ENCODE measurements around the gene EVX2.

- TF ChIP-seq CTCF (IDR thresholded peaks at IDR 0.05) (peak; percentile 25 to 53 (median 34)), EP300 (IDR thresholded peaks at IDR 0.05) (no peak), POLR2AphosphoS5 (IDR thresholded peaks at IDR 0.05) (no peak)
Observed at GRCh38 chr2:176079831-176080539, 3.8 kb downstream of the EVX2 start.

Measured in upper lobe of left lung (tissue), 4 donors.